ENCODE measurements around the gene COX14. TPM values are rescaled to one million over a fixed set of nuclear protein-coding genes. Genes with fewer than 3 reads are reported as not detected.
A peak's percentile ranks its signal among the peaks of the same experiment; 100 is the strongest.

Gene COX14
- total RNA-seq, 1 donor from 2014 or later: 30.1 TPM

GRCh38 chr12:50085615-50086072, 26.4 kb upstream of the COX14 start:
- H3K36me3 Mint-ChIP-seq (ENCODE audit: insufficient read depth): peaks cover 16% of the 10 kb centered on the region
- peak overlapping the region; percentile 98 for H3K27ac Mint-ChIP-seq
- no peaks in the 10 kb centered on the region for H3K9me3 Mint-ChIP-seq (ENCODE audit: low read depth)
- H3K27me3 Mint-ChIP-seq: peaks cover 7% of the 10 kb centered on the region
- peak overlapping the region; percentile 94 for H3K4me3 Mint-ChIP-seq (ENCODE audit: low read depth)
- no peak for DNase-seq (ENCODE audit: low spot score, unreplicated experiment)
- peaks cover 15% of the 10 kb centered on the region for H3K4me1 Mint-ChIP-seq (ENCODE audit: low read depth)
- no peak for TF ChIP-seq CTCF (IDR thresholded peaks at IDR 0.05; ENCODE audit: unreplicated experiment)

- Mint-ChIP-seq H3K4me1 (ENCODE audit: low read depth) (peaks cover 15% of the 10 kb centered on the region), H3K4me3 (ENCODE audit: low read depth) (peak overlapping the region; percentile 94), H3K27me3 (peaks cover 7% of the 10 kb centered on the region), H3K36me3 (ENCODE audit: insufficient read depth) (peaks cover 19% of the 10 kb centered on the region), H3K27ac (peak overlapping the region; percentile 98), H3K9me3 (ENCODE audit: low read depth) (no peaks in the 10 kb centered on the region)
- no peak for TF ChIP-seq CTCF (IDR thresholded peaks at IDR 0.05; ENCODE audit: unreplicated experiment)
- DNase-seq (ENCODE audit: low spot score, unreplicated experiment): no peak
Observed at GRCh38 chr12:50086148-50086547, 25.9 kb upstream of the COX14 start.

GRCh38 chr12:50087151-50087550, 24.9 kb upstream of the COX14 start:
- H3K36me3 Mint-ChIP-seq (ENCODE audit: insufficient read depth): peaks cover 23% of the 10 kb centered on the region
- H3K4me1 Mint-ChIP-seq (ENCODE audit: low read depth): peaks cover 15% of the 10 kb centered on the region
- no peak overlapping the region for H3K27ac Mint-ChIP-seq
- no peak for TF ChIP-seq CTCF (IDR thresholded peaks at IDR 0.05; ENCODE audit: unreplicated experiment)
- DNase-seq (ENCODE audit: low spot score, unreplicated experiment): no peak
- peaks cover 4% of the 10 kb centered on the region for H3K27me3 Mint-ChIP-seq
- H3K9me3 Mint-ChIP-seq (ENCODE audit: low read depth): no peaks in the 10 kb centered on the region
- H3K4me3 Mint-ChIP-seq (ENCODE audit: low read depth): peak overlapping the region; percentile 94

GRCh38 chr12:50087995-50088394, 24.0 kb upstream of the COX14 start:
- Mint-ChIP-seq H3K9me3 (ENCODE audit: low read depth) (no peaks in the 10 kb centered on the region), H3K4me1 (ENCODE audit: low read depth) (peaks cover 12% of the 10 kb centered on the region), H3K27ac (no peak overlapping the region), H3K4me3 (ENCODE audit: low read depth) (peak overlapping the region; percentile 49), H3K36me3 (ENCODE audit: insufficient read depth) (peaks cover 24% of the 10 kb centered on the region), H3K27me3 (no peaks in the 10 kb centered on the region)
- no peak for DNase-seq (ENCODE audit: low spot score, unreplicated experiment)
- no peak for TF ChIP-seq CTCF (IDR thresholded peaks at IDR 0.05; ENCODE audit: unreplicated experiment)

DNA sequence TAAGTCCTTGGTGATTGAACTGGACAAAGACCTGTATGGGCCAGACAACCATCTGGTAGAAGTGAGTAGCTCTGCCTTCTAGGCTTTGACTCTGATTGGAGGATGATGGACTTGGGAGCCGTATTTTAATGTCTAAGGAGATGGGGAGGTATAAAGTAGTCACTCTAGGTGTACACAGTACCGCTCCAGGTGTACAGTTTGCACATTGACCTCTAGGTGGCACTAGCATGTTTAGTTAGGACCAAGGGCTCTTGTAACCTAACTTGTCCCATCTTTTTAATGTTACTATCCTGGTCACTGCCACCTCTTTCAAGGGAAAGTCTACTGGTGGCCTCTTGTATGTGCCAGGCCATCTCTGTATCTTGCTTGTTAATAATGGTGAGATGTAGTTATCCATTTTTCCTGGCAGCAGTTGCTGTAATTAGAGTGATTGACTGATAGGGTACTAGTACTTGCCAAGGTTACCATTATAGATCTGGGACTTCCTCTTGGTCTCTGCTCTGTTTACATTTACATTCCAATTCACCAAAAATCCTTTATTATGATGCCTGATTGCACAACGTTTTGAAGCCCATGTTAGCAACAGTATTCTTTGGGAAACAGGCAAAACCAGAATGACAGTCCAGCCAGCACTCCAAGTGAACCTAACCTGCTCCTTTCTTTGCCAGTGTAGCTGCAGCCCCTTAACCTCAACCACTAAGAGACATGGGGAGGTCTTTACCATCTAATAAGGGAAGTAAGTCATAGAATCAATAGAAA, 23.3 kb upstream of the COX14 start:
- no peaks in the 10 kb centered on the region for H3K9me3 Mint-ChIP-seq (ENCODE audit: low read depth)
- no peak for DNase-seq (ENCODE audit: low spot score, unreplicated experiment)
- peak overlapping the region; percentile 17 for H3K4me3 Mint-ChIP-seq (ENCODE audit: low read depth)
- H3K27me3 Mint-ChIP-seq: no peaks in the 10 kb centered on the region
- no peak overlapping the region for H3K27ac Mint-ChIP-seq
- H3K36me3 Mint-ChIP-seq (ENCODE audit: insufficient read depth): peaks cover 24% of the 10 kb centered on the region
- H3K4me1 Mint-ChIP-seq (ENCODE audit: low read depth): peaks cover 9% of the 10 kb centered on the region
- TF ChIP-seq CTCF (IDR thresholded peaks at IDR 0.05; ENCODE audit: unreplicated experiment): peak; percentile 86

All from progenitor cell of endocrine pancreas (in vitro differentiated cells).